ENCODE data around the gene ENO1. TPM values are rescaled to one million over a fixed set of nuclear protein-coding genes. Genes with fewer than 3 reads are reported as not detected.

ENO1 gene
- total and polyA plus RNA-seq, 10 of the 15 experiments (the other 5 are each of a cell fraction or from before 2014, with no cell fraction given): 1,850 to 4,219 (median 2,331) TPM

DNA sequence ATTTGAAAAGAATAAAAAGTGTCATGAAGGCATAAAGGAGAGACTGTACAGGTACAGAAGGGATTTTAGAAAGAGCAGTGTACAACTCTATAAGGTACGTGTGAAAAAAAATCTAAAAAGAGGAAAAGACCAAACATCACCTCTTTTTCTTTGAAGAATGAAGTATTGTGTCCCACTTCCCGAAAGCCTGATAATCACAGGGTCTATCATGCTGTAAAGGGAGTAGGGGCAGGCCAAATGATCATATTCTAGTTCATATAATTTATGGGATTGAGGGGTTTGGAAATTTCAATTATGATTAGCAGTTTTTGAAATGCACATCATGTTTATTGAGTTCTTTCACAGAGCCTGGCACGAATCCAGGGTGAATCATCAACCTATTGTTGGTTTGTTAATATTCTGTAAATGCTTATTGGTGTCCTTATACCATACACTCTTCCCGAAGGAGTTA lies 60.1 kb downstream of the ENO1 start:
- Histone ChIP-seq H3K9me3 (replicated peaks; ENCODE audit: control insufficient read depth, insufficient read depth, low read length) (no peaks in the 10 kb centered on the region), H3K36me3 (ENCODE audit: control insufficient read depth in 2 of 2, insufficient read depth in 2 of 2, low read length in 1 of 2) (no peaks in the 10 kb centered on the region), H3K79me2 (ENCODE audit: control insufficient read depth, insufficient read depth, low read length) (peaks cover 42% of the 10 kb centered on the region), H3K4me1 (ENCODE audit: control insufficient read depth, insufficient read depth, low read length) (no peaks in the 10 kb centered on the region), H2AFZ (ENCODE audit: control insufficient read depth, low read depth, low read length) (peak overlapping the region; percentile 43), H3K27me3 (replicated peaks in 1 of 2; ENCODE audit: control insufficient read depth in 2 of 2, insufficient read depth in 2 of 2, low read length in 1 of 2) (no peaks in the 10 kb centered on the region), H4K20me1 (ENCODE audit: control insufficient read depth, insufficient read depth) (no peaks in the 10 kb centered on the region), H3K4me2 (ENCODE audit: control insufficient read depth, insufficient read depth) (peak overlapping the region; percentile 58), H3K9ac (ENCODE audit: control insufficient read depth, insufficient read depth, low read length) (peak overlapping the region; percentile 82), H3K27ac (ENCODE audit: control insufficient read depth, insufficient read depth) (peak overlapping the region; percentile 68), H3K4me3 (peak overlapping the region; percentile 77)
- in situ Hi-C loops (cut with MboI): no loop called here
- intact Hi-C loops (cut with micrococcal nuclease; ENCODE audit: unreplicated experiment): loop anchor here (5.0 kb wide), 1 partner anchor 56 kb away; no protein-coding TSS in a partner anchor
- FAIRE-seq (no peak), ATAC-seq (no peak), DNase-seq (ENCODE audit: low read depth, low spot score) (no peak)
- BruUV-seq (replicated peaks): TSS peak; percentile 64
- TF ChIP-seq, protein P1, sequence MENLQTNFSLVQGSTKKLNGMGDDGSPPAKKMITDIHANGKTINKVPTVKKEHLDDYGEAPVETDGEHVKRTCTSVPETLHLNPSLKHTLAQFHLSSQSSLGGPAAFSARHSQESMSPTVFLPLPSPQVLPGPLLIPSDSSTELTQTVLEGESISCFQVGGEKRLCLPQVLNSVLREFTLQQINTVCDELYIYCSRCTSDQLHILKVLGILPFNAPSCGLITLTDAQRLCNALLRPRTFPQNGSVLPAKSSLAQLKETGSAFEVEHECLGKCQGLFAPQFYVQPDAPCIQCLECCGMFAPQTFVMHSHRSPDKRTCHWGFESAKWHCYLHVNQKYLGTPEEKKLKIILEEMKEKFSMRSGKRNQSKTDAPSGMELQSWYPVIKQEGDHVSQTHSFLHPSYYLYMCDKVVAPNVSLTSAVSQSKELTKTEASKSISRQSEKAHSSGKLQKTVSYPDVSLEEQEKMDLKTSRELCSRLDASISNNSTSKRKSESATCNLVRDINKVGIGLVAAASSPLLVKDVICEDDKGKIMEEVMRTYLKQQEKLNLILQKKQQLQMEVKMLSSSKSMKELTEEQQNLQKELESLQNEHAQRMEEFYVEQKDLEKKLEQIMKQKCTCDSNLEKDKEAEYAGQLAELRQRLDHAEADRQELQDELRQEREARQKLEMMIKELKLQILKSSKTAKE (IDR thresholded peaks at IDR 0.05; ENCODE audit: low read depth, poor library complexity, severe bottlenecking): peak; percentile 24
- TF ChIP-seq STAT1 (conservative IDR thresholded peaks at IDR 0.05) (no peak), KLF5 (IDR thresholded peaks at IDR 0.05; ENCODE audit: partially characterized antibody) (no peak), TBL1XR1 (IDR thresholded peaks at IDR 0.05; ENCODE audit: low read depth, low read length) (no peak), SRF (IDR thresholded peaks at IDR 0.05; ENCODE audit: low read depth in 2 of 2, low read length in 2 of 2) (no peak)
- TF ChIP-seq, protein P2, sequence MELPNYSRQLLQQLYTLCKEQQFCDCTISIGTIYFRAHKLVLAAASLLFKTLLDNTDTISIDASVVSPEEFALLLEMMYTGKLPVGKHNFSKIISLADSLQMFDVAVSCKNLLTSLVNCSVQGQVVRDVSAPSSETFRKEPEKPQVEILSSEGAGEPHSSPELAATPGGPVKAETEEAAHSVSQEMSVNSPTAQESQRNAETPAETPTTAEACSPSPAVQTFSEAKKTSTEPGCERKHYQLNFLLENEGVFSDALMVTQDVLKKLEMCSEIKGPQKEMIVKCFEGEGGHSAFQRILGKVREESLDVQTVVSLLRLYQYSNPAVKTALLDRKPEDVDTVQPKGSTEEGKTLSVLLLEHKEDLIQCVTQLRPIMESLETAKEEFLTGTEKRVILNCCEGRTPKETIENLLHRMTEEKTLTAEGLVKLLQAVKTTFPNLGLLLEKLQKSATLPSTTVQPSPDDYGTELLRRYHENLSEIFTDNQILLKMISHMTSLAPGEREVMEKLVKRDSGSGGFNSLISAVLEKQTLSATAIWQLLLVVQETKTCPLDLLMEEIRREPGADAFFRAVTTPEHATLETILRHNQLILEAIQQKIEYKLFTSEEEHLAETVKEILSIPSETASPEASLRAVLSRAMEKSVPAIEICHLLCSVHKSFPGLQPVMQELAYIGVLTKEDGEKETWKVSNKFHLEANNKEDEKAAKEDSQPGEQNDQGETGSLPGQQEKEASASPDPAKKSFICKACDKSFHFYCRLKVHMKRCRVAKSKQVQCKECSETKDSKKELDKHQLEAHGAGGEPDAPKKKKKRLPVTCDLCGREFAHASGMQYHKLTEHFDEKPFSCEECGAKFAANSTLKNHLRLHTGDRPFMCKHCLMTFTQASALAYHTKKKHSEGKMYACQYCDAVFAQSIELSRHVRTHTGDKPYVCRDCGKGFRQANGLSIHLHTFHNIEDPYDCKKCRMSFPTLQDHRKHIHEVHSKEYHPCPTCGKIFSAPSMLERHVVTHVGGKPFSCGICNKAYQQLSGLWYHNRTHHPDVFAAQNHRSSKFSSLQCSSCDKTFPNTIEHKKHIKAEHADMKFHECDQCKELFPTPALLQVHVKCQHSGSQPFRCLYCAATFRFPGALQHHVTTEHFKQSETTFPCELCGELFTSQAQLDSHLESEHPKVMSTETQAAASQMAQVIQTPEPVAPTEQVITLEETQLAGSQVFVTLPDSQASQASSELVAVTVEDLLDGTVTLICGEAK (IDR thresholded peaks at IDR 0.05; ENCODE audit: borderline replicate concordance): 0 out of 2 replicates have a peak, but pooled peaks have one; percentile 8
- POLR2A ChIA-PET: no interaction called here
- CTCF ChIA-PET: interaction anchor here (4.6 kb wide), 1 partner anchor 31 kb away, joined by 27 read pairs; no protein-coding TSS in a partner anchor
- SMC1A ChIA-PET (ENCODE audit: uncharacterized antibody, unreplicated experiment): no interaction called here
- 26% methylated on average over 4 of the region's 4 CpGs for WGBS (ENCODE audit: insufficient coverage, insufficient replicate concordance, low lambda C conversion rate, missing lambda C conversion rate)
- RAD21 ChIA-PET (ENCODE audit: unreplicated experiment): no interaction called here

Measured in GM12878 (cell line).